HFF-Myc (cell line): ENCODE results near the gene NEMP2.

Experiments used
- DNase-seq: peaks from one replicate; pipeline ENCODE4 v3.0.0-alpha.2; 2011; ENCODE audit warnings: low read depth; ENCODE audit errors: extremely low read depth
- H3K4me3 ChIP-seq: replicated peaks from 2 replicates; pipeline ENCODE4 v1.5.1; 2011; ENCODE audit warnings: low read depth, mild to moderate bottlenecking, control low read depth, low read length
- CTCF ChIP-seq: IDR thresholded peaks from 2 replicates; pipeline ENCODE4 v1.5.1; 2012; ENCODE audit warnings: mild to moderate bottlenecking, low read depth, low read length, control low read depth; ENCODE audit errors: missing control alignments

Gene NEMP2

GRCh38 chr2:190533968-190534309 lies 583 bp downstream of the NEMP2 start:
- H3K4me3 ChIP-seq, result peak overlapping the region; percentile 53
- DNase-seq, result no peak
- TF ChIP-seq CTCF, result no peak

GRCh38 chr2:190533175-190533967 lies 1.2 kb downstream of the NEMP2 start:
- DNase-seq, result no peak
- no peak for TF ChIP-seq CTCF
- peak overlapping the region; percentile 53 for H3K4me3 ChIP-seq

- no peak for DNase-seq
- H3K4me3 ChIP-seq, result no peak overlapping the region
- no peak for TF ChIP-seq CTCF
These were observed 1.9 kb downstream of the NEMP2 start for GRCh38 chr2:190532581-190532980.

- no peak overlapping the region for H3K4me3 ChIP-seq
- DNase-seq, result no peak
- TF ChIP-seq CTCF, result no peak
These were observed 4.1 kb downstream of the NEMP2 start for GRCh38 chr2:190530248-190530900.

GRCh38 chr2:190529486-190530247 lies 4.9 kb downstream of the NEMP2 start:
- no peak for TF ChIP-seq CTCF
- DNase-seq, result no peak
- H3K4me3 ChIP-seq, result no peak overlapping the region

GRCh38 chr2:190528521-190529001 lies 6.0 kb downstream of the NEMP2 start:
- DNase-seq, result no peak
- TF ChIP-seq CTCF, result no peak
- no peak overlapping the region for H3K4me3 ChIP-seq
